IMR-90 (cell line): ENCODE measurements around the gene SELENOM. TPM values are rescaled to one million over a fixed set of nuclear protein-coding genes. Genes with fewer than 3 reads are reported as not detected.
A peak's percentile ranks its signal among the peaks of the same experiment; 100 is the strongest.

Experiments
- ATAC-seq: fragments of 200-7000 bp; cut with Tn5 transposase; 2 replicates; pipeline ENCODE4 v1.9.1; 2020; ENCODE audit warnings: low read depth, mild to moderate bottlenecking, moderate library complexity
- BruUV-seq: library from RNA; stranded (reverse); fragments of 400-500 nt; replicated peaks from 2 replicates; lab custom pipeline; 2021; lab: Mats Ljungman, UMichigan
- CTCF ChIA-PET: fragments of 300-600 bp; formaldehyde crosslinking; extraction: SDS; loops from one replicate; lab custom pipeline; 2021; ENCODE audit warnings: antibody characterized with exemption; lab: Yijun Ruan, JAX
- POLR2A ChIA-PET: fragments of 300-600 bp; sonication (Branson Sonifier 250); formaldehyde crosslinking; loops from one replicate; lab custom pipeline; 2022; ENCODE audit warnings: antibody characterized with exemption; ENCODE audit not compliant: unreplicated experiment; lab: Charles Lee
- DNase-seq: peaks from one replicate; pipeline ENCODE4 v3.0.0; 2013
- H2AFZ ChIP-seq: replicated peaks from 2 replicates; pipeline ENCODE3; 2013; ENCODE audit warnings: low read length, mild to moderate bottlenecking; ENCODE audit not compliant: poor library complexity
- H2AK5ac ChIP-seq: 2 replicates; pipeline ENCODE4 v1.6.1; 2013; ENCODE audit warnings: low read depth, low read length, inconsistent platforms
- H2AK9ac ChIP-seq: replicated peaks from 2 replicates; pipeline ENCODE3; 2013; ENCODE audit warnings: mild to moderate bottlenecking, low read depth, low read length, moderate library complexity; ENCODE audit not compliant: poor library complexity
- H2BK120ac ChIP-seq: 2 replicates; pipeline ENCODE4 v1.6.1; 2013; ENCODE audit warnings: low read depth, low read length, inconsistent platforms
- H2BK15ac ChIP-seq: 3 replicates; pipeline ENCODE4 v1.6.1; 2013; ENCODE audit warnings: low read depth, low read length, inconsistent platforms
- H2BK20ac ChIP-seq: 2 replicates; pipeline ENCODE4 v1.6.1; 2013; ENCODE audit warnings: low read depth, mild to moderate bottlenecking, inconsistent platforms, low read length, moderate library complexity
- H2BK5ac ChIP-seq: 2 replicates; pipeline ENCODE4 v1.6.1; 2013; ENCODE audit warnings: mild to moderate bottlenecking, low read depth, low read length, inconsistent platforms; ENCODE audit not compliant: poor library complexity, severe bottlenecking
- H3K14ac ChIP-seq: replicated peaks from 2 replicates; pipeline ENCODE4 v1.6.1; 2013; ENCODE audit warnings: low read depth, low read length, inconsistent platforms
- H3K18ac ChIP-seq: 2 replicates; pipeline ENCODE4 v1.6.1; 2013; ENCODE audit warnings: low read depth, low read length, control low read depth
- H3K23ac ChIP-seq: 2 replicates; pipeline ENCODE4 v1.6.1; 2013; ENCODE audit warnings: low read depth, low read length, inconsistent platforms
- H3K27ac ChIP-seq: 2 replicates; pipeline ENCODE4 v1.5.1; 2013; ENCODE audit warnings: mild to moderate bottlenecking, control low read depth, low read length; ENCODE audit not compliant: insufficient read depth
- H3K27me3 ChIP-seq: 2 replicates; pipeline ENCODE4 v1.6.1; 2013; ENCODE audit warnings: low read length; ENCODE audit not compliant: control insufficient read depth, insufficient read depth
- H3K36me3 ChIP-seq: 2 replicates; pipeline ENCODE4 v1.6.1; 2013; ENCODE audit warnings: low read length, mixed read lengths; ENCODE audit not compliant: control insufficient read depth, insufficient read depth
- H3K4ac ChIP-seq: 2 replicates; pipeline ENCODE4 v1.6.1; 2013; ENCODE audit warnings: low read depth, low read length, inconsistent platforms
- H3K4me1 ChIP-seq: 2 replicates; pipeline ENCODE4 v1.6.1; 2013; ENCODE audit warnings: low read length, mixed read lengths; ENCODE audit not compliant: control insufficient read depth, insufficient read depth
- H3K4me2 ChIP-seq: 2 replicates; pipeline ENCODE4 v1.6.1; 2013; ENCODE audit warnings: low read depth, mild to moderate bottlenecking, control low read depth, low read length, moderate library complexity
- H3K4me3 ChIP-seq: 2 replicates; pipeline ENCODE4 v1.5.1; 2013; ENCODE audit warnings: low read depth, mild to moderate bottlenecking, control low read depth, low read length, moderate library complexity; ENCODE audit not compliant: insufficient read depth
- H3K56ac ChIP-seq: 2 replicates; pipeline ENCODE4 v1.6.1; 2013; ENCODE audit warnings: low read length, inconsistent platforms; ENCODE audit not compliant: insufficient read depth; ENCODE audit errors: extremely low read depth
- H3K79me1 ChIP-seq, 2 experiments: 2 replicates each; pipeline ENCODE4 v1.6.1; 2013; ENCODE audit warnings: low read length in 2 of 2, inconsistent platforms in 1 of 2, low read depth in 1 of 2
- H3K9ac ChIP-seq: 2 replicates; pipeline ENCODE4 v1.6.1; 2013; ENCODE audit warnings: low read depth, low read length, control low read depth
- H3K9me1 ChIP-seq: 2 replicates; pipeline ENCODE4 v1.6.1; 2013; ENCODE audit warnings: low read length, inconsistent platforms; ENCODE audit not compliant: insufficient read depth
- H3K9me3 ChIP-seq: 2 replicates; pipeline ENCODE4 v1.6.1; 2013; ENCODE audit warnings: low read length; ENCODE audit not compliant: control insufficient read depth, insufficient read depth
- H4K20me1 ChIP-seq: 2 replicates; pipeline ENCODE4 v1.6.1; 2013; ENCODE audit warnings: low read length, inconsistent platforms; ENCODE audit not compliant: insufficient read depth
- H4K5ac ChIP-seq: 2 replicates; pipeline ENCODE4 v1.6.1; 2013; ENCODE audit warnings: mild to moderate bottlenecking, low read depth, low read length, control low read depth
- H4K8ac ChIP-seq, 2 experiments: 2 replicates each; pipeline ENCODE4 v1.6.1; 2013; ENCODE audit warnings: low read depth in 2 of 2, low read length in 2 of 2, control low read depth in 1 of 2, inconsistent platforms in 1 of 2
- H4K91ac ChIP-seq: 2 replicates; pipeline ENCODE4 v1.6.1; 2013; ENCODE audit warnings: low read depth, low read length, inconsistent platforms; ENCODE audit not compliant: insufficient read depth
- BHLHE40 ChIP-seq: fragments of 150-350 bp; IDR thresholded peaks from 2 replicates; pipeline ENCODE4 v1.6.1; 2016; ENCODE audit warnings: mild to moderate bottlenecking, low read depth, low read length
- CEBPB ChIP-seq: IDR thresholded peaks from 2 replicates; pipeline ENCODE4 v1.6.1; 2012; ENCODE audit warnings: low read depth, low read length, improper control_type of control experiment
- ELK1 ChIP-seq: fragments of 150-350 bp; IDR thresholded peaks from 2 replicates; pipeline ENCODE4 v1.6.1; 2016; ENCODE audit warnings: low read depth, mild to moderate bottlenecking, low read length, moderate library complexity, borderline replicate concordance
- FOS ChIP-seq: fragments of 150-350 bp; IDR thresholded peaks from 2 replicates; pipeline ENCODE4 v1.6.1; 2016; ENCODE audit warnings: low read depth, low read length
- MAFK ChIP-seq: IDR thresholded peaks from 2 replicates; pipeline ENCODE4 v1.6.1; 2012; ENCODE audit warnings: low read depth, low read length, improper control_type of control experiment
- MAZ ChIP-seq: IDR thresholded peaks from 2 replicates; pipeline ENCODE4 v1.6.1; 2012; ENCODE audit warnings: low read depth, mild to moderate bottlenecking, low read length, improper control_type of control experiment, moderate library complexity, borderline replicate concordance
- MXI1 ChIP-seq: IDR thresholded peaks from 2 replicates; pipeline ENCODE4 v1.6.1; 2012; ENCODE audit warnings: low read depth, mild to moderate bottlenecking, low read length, moderate library complexity, borderline replicate concordance
- NFE2L2 ChIP-seq: fragments of 150-350 bp; IDR thresholded peaks from 2 replicates; pipeline ENCODE4 v1.6.1; 2016; ENCODE audit warnings: low read depth, mild to moderate bottlenecking, low read length
- RCOR1 ChIP-seq: IDR thresholded peaks from 2 replicates; pipeline ENCODE4 v1.6.1; 2012; ENCODE audit warnings: mild to moderate bottlenecking, low read length, improper control_type of control experiment; ENCODE audit not compliant: insufficient replicate concordance
- RFX5 ChIP-seq: IDR thresholded peaks from 2 replicates; pipeline ENCODE4 v1.8.0; 2012; ENCODE audit warnings: low read depth, mild to moderate bottlenecking, low read length, moderate library complexity
- SMC3 ChIP-seq: fragments of 150-350 bp; IDR thresholded peaks from 2 replicates; pipeline ENCODE4 v1.6.1; 2016; ENCODE audit warnings: low read depth, mild to moderate bottlenecking, antibody characterized with exemption, low read length, moderate library complexity
- WGBS, 2 experiments: methylation state at CpG; one replicate each; pipeline versions ENCODE4 v1.1.5 to v1.1.7; 2013; ENCODE audit warnings: missing lambda C conversion rate in 2 of 2; ENCODE audit not compliant: insufficient read length in 1 of 2; ENCODE audit errors: extremely low coverage in 2 of 2; 5-methylcytosine and 5-hydroxymethylcytosine counted together
- dilution Hi-C: fragments of 300-500 bp; cut with HindIII; formaldehyde crosslinking; loops from one replicate; pipeline ENCODE4 v1.14.3; 2018; ENCODE audit warnings: low sequenced_read_pairs; ENCODE audit not compliant: unreplicated experiment
- in situ Hi-C: fragments of 300-500 bp; cut with MboI; formaldehyde crosslinking; loops from 3 replicates; pipeline ENCODE4 v1.14.3; 2019; ENCODE audit warnings: low sequenced_read_pairs, inconsistent platforms, mixed read lengths
- intact Hi-C: fragments of 100-400 bp; cut with micrococcal nuclease; formaldehyde crosslinking; loops from 2 replicates; pipeline ENCODE4 v1.10.0; 2022
- polyA plus RNA-seq, 3 experiments: library from polyadenylated mRNA; depleted of rRNA; stranded (reverse); fragments of >200 nt; gene quantifications; 2 replicates each; pipeline ENCODE4 v1.2.3, GENCODE V29; 2012; ENCODE audit warnings: low replicate concordance in 1 of 3
- total RNA-seq: library from RNA; depleted of rRNA; stranded (reverse); fragments of >200 nt; gene quantifications from 2 replicates; pipeline ENCODE4 v1.2.3, GENCODE V29; 2012
- TF ChIP-seq, protein P1 (sequence below): conservative IDR thresholded peaks from 2 replicates; pipeline ENCODE4 v1.5.1; 2012; ENCODE audit warnings: mild to moderate bottlenecking, low read depth, low read length, improper control_type of control experiment
- TF ChIP-seq, protein P2 (sequence below): fragments of 150-350 bp; IDR thresholded peaks from 2 replicates; pipeline ENCODE4 v1.6.1; 2017; ENCODE audit warnings: mild to moderate bottlenecking, antibody characterized with exemption, low read length, low read depth

SELENOM gene
- total and polyA plus RNA-seq, 2 of the 4 experiments (the other 2 are of a cell fraction): 46.2 to 270 TPM

- no peaks in the 10 kb centered on the region for H4K20me1 ChIP-seq
- intact Hi-C loops: no loop called here
- in situ Hi-C loops: no loop called here
- H4K91ac ChIP-seq: peak overlapping the region; percentile 89
- ChIA-PET POLR2A (no interaction called here), CTCF (interaction anchor here (0.6 to 1.6 kb wide), 3 partner anchors 48 to 235 kb away, joined by 3 to 7 read pairs (median 3); partner anchors contain the start of gene SELENOM)
- H3K23ac ChIP-seq: peak overlapping the region; percentile 54; the same call in 1 of the 2 replicates
- H2BK15ac ChIP-seq: peak overlapping the region; percentile 69
- H2BK120ac ChIP-seq: peak overlapping the region; percentile 88
- peak overlapping the region; percentile 44 to 91 for H4K8ac ChIP-seq
- 0 out of 4 replicates have a peak, but pooled peaks cover 0 to 10% of the 10 kb centered on the region in 2 experiments for H3K79me1 ChIP-seq
- H3K36me3 ChIP-seq: no peaks in the 10 kb centered on the region
- peak overlapping the region; percentile 53 for H3K9ac ChIP-seq
- H3K14ac ChIP-seq: peak overlapping the region; percentile 88
- peak overlapping the region; percentile 88 for H3K4ac ChIP-seq
- H3K27ac ChIP-seq: peak overlapping the region; percentile 93
- H3K4me2 ChIP-seq: peak overlapping the region; percentile 5; the same call in 1 of the 2 replicates
- ATAC-seq (peak; percentile 51), DNase-seq (no peak)
- H3K56ac ChIP-seq: no peak overlapping the region; the same call in 1 of the 2 replicates
- dilution Hi-C loops: no loop called here
- peak overlapping the region; percentile 54 for H4K5ac ChIP-seq
- peak overlapping the region; percentile 94 for H2BK5ac ChIP-seq
- BruUV-seq: no TSS peak
- peak overlapping the region; percentile 63 for H2BK20ac ChIP-seq
- H2AK5ac ChIP-seq: peak overlapping the region; percentile 99
- no peaks in the 10 kb centered on the region for H3K9me3 ChIP-seq
- no peaks in the 10 kb centered on the region for H3K27me3 ChIP-seq
- H3K18ac ChIP-seq: peak overlapping the region; percentile 68
- no CpG with 5 or more reads among the region's 1 CpG for WGBS, 2 experiments
- TF ChIP-seq NFE2L2 (no peak), MAFK (no peak), BHLHE40 (no peak), MXI1 (no peak), MAZ (no peak), FOS (no peak), CEBPB (no peak), RCOR1 (no peak), SMC3 (no peak), RFX5 (no peak), ELK1 (no peak)
- TF ChIP-seq, protein P1, sequence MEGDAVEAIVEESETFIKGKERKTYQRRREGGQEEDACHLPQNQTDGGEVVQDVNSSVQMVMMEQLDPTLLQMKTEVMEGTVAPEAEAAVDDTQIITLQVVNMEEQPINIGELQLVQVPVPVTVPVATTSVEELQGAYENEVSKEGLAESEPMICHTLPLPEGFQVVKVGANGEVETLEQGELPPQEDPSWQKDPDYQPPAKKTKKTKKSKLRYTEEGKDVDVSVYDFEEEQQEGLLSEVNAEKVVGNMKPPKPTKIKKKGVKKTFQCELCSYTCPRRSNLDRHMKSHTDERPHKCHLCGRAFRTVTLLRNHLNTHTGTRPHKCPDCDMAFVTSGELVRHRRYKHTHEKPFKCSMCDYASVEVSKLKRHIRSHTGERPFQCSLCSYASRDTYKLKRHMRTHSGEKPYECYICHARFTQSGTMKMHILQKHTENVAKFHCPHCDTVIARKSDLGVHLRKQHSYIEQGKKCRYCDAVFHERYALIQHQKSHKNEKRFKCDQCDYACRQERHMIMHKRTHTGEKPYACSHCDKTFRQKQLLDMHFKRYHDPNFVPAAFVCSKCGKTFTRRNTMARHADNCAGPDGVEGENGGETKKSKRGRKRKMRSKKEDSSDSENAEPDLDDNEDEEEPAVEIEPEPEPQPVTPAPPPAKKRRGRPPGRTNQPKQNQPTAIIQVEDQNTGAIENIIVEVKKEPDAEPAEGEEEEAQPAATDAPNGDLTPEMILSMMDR: no peak
- TF ChIP-seq, protein P2, sequence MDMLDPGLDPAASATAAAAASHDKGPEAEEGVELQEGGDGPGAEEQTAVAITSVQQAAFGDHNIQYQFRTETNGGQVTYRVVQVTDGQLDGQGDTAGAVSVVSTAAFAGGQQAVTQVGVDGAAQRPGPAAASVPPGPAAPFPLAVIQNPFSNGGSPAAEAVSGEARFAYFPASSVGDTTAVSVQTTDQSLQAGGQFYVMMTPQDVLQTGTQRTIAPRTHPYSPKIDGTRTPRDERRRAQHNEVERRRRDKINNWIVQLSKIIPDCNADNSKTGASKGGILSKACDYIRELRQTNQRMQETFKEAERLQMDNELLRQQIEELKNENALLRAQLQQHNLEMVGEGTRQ: no peak
- peaks cover 13% of the 10 kb centered on the region for H3K4me1 ChIP-seq
- peak overlapping the region; percentile 69 for H2AFZ ChIP-seq
- H2AK9ac ChIP-seq: peak overlapping the region; percentile 22
- H3K4me3 ChIP-seq: no peak overlapping the region
- H3K9me1 ChIP-seq: peaks cover 15% of the 10 kb centered on the region
Observed at GRCh38 chr22:31154975-31155374, 47.6 kb upstream of the SELENOM start.
